Fibroblast of lung (primary cell): ENCODE results near the gene CD247.

Source experiments
- EZH2 ChIP-seq: IDR thresholded peaks from 2 replicates; pipeline ENCODE4 v1.5.1; 2012; ENCODE audit warnings: low read length, control low read depth, mild to moderate bottlenecking; ENCODE audit errors: missing control alignments
- TF ChIP-seq, protein P1 (sequence below), 2 donors: IDR thresholded peaks in 1 of 2; conservative IDR thresholded peaks in 1 of 2; 1 replicate in 1 of 2; 2 replicates in 1 of 2; pipeline ENCODE4 v1.5.1; 2011 to 2012; ENCODE audit warnings: low read length in 2 of 2, control low read depth in 1 of 2, inconsistent platforms in 1 of 2, low read depth in 1 of 2, mild to moderate bottlenecking in 1 of 2

DNA sequence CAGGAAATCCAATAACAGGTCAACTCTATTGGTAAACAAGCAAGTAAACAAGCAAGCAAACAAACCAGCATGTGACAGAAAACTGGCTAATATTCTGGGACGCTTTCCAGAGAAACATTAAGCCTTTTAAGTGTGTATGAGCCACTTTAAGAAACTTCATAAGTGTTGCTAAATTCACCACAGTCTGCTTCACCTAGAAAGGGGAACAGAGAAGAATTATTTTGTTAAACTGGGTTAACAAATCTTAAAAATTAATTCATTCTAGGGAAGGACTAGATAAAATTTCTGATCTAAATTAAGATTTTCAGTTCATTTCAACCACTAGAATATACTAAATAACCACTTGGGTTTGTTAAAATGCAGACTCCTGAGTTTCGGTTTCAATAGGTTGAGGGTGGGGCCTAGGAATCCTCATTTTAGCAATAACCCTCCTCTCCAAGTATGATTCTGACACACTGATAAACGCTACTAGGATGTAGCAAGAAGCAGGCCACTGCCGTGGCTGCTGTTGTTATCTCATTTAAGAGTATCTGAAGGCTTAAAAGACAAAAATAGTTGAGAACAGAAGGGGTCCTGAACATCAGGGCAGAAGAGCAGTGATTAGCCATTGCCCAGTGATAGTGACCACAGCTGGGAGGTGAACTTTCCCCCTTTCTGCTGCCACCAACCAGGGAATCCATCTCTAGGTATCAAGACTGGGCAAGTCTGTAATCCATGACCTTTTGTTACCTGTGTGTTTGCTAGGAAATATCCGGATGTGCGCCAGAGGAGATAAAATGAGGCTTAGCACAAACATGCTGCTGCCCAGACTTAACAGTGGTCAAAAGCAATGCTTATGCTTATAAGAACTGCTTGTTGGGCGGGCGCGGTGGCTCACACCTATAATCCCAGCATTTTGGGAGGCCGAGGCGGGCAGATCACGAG is 24.0 kb upstream of the CD247 start:
- no peak for TF ChIP-seq EZH2
- TF ChIP-seq, protein P1, sequence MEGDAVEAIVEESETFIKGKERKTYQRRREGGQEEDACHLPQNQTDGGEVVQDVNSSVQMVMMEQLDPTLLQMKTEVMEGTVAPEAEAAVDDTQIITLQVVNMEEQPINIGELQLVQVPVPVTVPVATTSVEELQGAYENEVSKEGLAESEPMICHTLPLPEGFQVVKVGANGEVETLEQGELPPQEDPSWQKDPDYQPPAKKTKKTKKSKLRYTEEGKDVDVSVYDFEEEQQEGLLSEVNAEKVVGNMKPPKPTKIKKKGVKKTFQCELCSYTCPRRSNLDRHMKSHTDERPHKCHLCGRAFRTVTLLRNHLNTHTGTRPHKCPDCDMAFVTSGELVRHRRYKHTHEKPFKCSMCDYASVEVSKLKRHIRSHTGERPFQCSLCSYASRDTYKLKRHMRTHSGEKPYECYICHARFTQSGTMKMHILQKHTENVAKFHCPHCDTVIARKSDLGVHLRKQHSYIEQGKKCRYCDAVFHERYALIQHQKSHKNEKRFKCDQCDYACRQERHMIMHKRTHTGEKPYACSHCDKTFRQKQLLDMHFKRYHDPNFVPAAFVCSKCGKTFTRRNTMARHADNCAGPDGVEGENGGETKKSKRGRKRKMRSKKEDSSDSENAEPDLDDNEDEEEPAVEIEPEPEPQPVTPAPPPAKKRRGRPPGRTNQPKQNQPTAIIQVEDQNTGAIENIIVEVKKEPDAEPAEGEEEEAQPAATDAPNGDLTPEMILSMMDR (conservative IDR thresholded peaks at IDR 0.05 in 1 of 2, IDR thresholded peaks at IDR 0.05 in 1 of 2; ENCODE audit: low read depth in 1 of 2, low read length in 2 of 2): no peak
